Right renal cortex interstitium (tissue), 3 donors: Measurements from ENCODE around the gene DGKG. TPM values are rescaled to one million over a fixed set of nuclear protein-coding genes. Genes with fewer than 3 reads are reported as not detected.

Experiments used
- DNase-seq, 3 donors: peaks; one replicate each; pipeline ENCODE4 v3.0.0-alpha.2; 2013; ENCODE audit warnings: low read depth in 3 of 3, low spot score in 2 of 3
- polyA plus RNA-seq, 3 donors: library from polyadenylated mRNA; unstranded; fragments of 120-200 nt; gene quantifications; one replicate each; pipeline ENCODE4 v1.2.1, GENCODE V29; 2013; ENCODE audit not compliant: insufficient read length in 3 of 3

The DGKG gene
- polyA plus RNA-seq, 3 donors = 0.44 to 0.78 (median 0.71) TPM

DNA sequence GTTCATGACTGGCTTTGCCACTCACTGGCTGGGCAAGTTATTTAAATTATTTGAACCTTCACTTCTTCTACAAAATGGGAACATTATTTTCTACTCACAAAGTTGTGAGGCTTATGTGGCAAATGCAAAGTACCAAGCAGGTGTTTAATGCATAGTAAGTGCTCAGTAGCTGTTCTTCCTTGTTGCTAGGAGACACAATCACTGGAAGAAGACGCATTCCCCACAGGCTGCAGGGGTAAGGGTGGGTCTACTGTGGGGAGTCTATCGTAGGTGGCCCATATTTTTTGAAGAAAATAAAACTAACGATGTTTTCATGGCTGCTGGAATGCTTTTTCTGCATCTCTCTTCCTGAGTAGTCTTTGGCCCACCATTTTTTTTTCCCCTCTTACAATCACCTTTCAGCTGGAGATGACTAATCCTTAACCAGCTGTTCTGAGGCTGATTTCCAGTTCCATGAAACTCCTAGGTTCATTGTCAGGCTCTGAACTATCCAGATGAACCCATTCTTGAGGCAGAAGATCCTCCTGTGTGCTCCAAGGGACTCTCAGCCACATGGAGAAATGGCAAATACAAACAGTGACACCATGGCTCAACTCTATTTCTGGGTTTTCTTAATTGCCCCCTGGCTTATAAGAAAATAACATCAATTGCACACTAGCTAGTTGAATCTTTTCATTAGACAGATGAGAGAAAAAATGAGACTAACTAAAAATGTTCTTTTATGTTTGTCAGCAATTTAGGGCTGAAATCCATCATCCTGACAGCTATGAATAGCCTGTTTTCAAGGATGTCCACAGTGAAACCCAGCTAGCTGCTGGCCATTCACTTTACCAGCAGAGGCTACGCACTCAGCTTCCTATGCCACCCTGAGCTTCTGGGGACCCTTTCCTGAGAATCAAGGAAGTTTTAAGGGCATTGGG, 144.9 kb downstream of the DGKG start:
- no peak for DNase-seq

DNA sequence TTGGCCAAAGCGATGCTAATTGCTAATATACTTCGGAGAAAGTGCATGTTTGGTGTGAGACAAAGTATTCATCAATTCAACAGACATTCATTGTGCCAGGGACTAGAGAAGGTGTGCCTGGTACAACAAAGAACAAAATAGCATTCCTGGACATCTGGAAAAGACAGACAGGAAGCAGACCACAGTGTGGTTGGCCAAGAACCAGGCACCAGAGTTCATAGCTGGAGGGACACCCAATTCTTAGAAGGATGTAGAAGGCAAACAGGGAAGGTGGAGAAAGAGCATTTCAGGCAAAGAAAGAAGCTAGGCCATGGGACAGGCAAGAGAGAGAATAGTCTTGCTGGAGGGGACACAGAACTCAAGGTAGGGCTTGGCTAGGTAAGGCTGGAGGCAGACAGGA, 147.4 kb downstream of the DGKG start:
- DNase-seq = no peak

DNA sequence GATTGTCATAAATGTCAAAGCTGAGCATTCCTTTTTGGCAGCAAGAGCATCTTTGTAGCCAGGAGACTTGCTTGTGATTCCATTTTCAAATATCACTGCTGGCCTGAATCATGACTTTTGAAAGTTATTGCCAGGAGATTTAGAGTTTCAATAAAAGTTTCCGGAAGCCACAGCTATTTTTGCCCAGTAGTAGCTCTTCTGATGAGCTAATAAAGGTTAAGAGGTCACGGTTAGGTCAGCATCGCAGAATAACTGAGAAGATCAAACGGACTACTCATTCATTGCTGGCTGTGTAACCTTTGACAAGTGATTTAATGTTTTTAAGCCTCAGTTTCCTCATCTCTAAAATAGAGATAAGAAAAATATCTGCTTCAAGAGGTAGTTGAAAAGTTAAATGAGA, 148.1 kb downstream of the DGKG start:
- DNase-seq = no peak

DNA sequence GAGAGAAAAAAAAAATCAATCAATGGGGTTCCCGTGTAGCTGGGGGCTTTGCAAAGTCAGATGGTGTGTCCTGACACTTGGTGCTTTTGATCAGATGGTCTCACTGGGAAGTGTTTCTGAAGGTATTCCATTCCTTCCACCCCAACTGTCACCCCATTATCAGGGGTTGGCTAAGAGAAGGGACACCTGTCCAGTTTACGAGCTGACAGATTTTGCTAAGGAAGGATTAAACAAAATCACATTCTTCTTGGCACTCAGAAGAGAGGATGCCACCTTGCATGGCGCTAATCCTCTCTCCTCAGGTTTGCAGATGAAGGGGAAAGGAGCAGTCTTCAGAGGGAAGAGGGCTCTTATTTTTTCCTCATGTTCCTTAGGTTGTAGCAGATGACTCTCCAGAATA, 149.4 kb downstream of the DGKG start:
- no peak for DNase-seq

DNA sequence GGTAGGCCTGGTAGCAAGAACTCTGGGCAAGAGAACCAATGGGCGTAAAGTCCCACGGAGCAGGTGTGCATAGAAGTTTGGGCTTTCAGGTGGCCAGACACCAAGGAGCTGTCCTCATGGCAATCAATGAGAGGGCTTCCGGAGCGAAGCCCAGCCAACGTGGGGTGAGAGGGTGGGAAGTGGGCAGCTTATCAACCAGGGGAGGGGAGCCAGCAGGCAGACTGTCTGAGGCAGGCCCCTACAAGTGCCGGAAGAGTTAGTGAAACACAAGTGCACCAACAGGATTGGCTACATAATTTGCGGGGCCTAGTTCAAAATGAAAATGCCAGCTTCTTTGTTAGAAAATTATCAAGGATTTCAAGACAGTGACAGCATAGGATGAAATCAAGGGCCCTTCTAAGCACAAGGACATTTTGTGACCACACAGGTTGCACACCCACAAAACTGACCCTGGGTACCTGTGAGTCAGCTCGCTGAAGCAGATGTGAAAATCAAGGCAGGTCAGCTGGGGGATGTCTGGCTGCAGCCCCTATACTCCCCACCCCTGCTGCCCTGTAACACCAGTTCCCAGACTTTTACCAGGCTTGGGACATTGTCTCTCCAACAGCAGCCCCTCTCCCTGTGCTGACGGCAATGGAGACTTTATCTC, 151.1 kb downstream of the DGKG start:
- DNase-seq = no peak

DNA sequence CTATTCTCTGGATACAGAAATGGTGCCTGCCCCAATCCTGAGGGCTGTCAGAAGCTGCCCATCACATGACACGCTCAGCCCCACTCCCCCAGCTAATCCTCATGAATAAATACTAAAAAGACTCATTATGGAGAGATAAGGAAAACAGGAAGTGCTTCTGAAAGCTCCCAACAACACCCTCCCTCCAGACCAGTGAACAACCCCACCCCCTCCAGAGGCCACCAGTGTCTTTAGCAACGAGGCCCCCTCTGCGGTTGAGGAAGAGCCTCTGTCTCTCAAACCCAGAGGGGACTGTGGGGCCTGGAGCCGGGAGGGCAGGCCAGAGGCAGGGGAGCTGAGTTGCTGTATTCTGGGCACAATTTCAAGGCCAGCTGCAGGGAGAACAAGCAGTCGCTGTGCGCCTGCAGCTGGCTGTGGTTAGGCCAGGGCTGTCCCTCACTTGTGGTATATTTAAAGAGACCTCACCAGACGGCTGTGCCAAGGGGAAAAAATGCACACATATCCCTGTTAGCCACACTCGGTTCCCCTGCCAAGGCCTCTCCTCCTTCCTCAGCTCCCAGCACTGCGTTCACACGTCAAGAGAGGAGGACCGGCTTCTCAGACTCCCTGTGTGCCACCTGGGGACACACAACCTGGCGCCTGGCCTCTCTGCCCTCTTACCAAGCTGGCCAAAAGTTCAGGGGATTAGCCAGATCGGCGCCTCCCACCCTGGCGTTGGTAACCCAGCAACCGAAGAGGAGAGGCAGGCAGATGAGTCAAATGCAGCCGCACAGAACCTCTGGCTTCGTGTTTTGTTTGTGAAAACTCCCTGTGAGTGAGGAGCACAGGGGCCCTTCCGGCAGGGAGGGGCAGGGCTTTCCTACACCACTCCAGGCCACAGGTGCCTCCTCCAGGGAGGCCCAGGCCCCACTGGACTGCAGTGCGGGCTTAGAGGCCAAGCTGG, 152.0 kb downstream of the DGKG start:
- DNase-seq = no peak

DNA sequence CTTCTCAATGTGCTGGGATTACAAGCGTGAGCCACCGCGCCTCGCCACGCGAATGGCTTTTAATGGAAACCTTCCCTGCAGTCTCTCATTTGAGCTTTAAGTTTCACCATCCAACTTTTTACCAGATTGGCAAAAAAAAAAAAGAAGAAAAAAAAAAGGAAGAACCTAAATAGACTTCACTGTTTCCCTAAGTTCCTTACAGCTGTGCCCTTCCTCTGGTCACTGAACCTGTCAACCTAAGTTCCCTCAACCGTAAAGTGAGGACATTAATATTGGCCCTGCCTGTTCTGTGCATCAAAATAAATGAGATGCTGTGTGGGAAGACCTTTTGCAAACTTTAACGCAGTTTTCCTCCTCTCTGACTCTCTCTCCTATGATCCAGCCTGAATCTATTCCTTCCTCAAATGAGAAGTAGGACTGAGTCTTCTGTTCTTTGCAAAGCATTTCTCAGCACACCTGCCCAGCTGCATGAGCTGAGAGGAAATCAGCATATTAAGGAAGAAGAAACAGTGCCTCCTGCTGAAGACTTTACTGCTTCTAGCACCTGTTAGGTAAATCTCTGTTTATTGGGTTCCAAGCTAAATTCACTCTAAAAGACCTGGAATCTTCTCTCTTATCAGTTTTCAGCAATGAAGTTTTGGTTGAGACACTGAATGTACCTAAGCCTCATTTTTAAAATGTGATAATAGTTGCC, 153.6 kb downstream of the DGKG start:
- DNase-seq = no peak

DNA sequence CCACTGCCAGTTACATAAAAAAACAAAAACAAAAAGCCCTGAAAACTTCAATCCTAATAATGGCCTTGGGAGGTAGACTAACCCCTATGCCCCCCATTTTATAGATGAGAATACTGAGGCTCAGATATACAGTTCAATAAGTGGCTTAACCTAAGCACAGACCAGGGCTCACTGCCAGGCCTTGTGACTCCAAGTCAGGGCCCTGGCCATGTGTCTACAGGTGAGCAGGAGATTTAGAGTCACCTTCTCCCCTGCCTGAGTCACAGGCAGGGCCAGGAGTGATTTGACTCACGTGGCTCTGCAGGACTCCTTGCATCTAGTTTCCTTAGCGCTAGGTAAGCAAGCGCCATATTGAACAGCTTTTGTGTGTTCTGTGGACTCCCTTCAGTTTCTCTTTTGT, 154.5 kb downstream of the DGKG start:
- DNase-seq = no peak

DNA sequence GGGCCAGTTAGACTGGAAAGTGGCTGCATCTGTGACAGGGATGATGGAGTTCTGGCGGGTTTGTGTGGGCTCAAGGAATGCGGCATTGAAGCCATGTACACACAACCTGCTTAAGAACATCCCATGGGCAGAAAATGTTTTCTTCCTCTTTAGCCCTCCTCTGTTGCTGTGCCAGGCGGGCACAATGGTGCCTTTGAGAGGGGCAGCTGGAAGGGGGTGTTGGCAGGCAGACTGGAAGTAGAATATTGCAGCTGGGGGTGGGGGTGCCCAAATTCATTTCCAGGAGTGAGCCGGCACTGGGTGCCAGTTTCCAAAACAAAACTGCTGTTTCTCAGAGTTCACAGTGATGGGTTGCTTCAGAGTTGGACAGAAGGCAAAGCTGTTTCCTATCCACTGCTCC, 161.3 kb downstream of the DGKG start:
- DNase-seq = no peak

DNA sequence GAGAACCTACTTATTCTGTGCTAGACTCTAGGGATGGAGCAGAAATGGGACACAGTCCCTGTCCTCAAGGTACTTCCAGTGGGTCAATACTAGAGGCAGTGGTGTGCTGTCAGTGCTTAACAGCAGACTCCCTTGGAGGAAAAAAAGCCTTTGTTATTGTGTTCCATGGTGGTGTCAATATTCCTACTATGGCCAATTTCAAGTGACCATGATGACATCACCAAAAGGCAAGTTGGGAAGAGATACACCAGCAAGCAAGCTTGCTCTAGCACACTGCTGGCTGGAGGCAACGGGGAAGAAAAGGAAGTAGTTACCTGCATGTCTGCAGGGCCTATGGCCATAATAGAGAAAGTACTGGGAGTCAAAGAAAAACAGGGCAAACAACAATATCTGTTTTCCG, 163.6 kb downstream of the DGKG start:
- no peak for DNase-seq

DNA sequence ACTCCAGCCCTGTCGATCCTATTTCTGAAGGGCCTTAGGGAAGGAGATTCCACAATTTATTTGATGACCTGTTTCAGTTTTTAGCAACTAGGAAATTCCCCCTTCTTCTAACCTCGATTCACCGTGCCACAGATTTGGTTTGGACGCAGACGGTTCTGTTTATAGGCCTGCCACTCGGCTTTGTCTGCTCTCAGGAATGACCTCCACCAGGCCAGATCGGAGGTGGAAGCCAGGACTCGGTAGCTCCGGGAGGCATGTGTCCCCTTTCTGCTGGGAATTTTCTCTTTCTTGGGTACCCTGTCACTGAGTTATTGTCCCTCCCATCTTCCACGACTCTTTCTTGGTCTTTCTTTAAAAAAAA, 167.6 kb downstream of the DGKG start:
- no peak for DNase-seq

DNA sequence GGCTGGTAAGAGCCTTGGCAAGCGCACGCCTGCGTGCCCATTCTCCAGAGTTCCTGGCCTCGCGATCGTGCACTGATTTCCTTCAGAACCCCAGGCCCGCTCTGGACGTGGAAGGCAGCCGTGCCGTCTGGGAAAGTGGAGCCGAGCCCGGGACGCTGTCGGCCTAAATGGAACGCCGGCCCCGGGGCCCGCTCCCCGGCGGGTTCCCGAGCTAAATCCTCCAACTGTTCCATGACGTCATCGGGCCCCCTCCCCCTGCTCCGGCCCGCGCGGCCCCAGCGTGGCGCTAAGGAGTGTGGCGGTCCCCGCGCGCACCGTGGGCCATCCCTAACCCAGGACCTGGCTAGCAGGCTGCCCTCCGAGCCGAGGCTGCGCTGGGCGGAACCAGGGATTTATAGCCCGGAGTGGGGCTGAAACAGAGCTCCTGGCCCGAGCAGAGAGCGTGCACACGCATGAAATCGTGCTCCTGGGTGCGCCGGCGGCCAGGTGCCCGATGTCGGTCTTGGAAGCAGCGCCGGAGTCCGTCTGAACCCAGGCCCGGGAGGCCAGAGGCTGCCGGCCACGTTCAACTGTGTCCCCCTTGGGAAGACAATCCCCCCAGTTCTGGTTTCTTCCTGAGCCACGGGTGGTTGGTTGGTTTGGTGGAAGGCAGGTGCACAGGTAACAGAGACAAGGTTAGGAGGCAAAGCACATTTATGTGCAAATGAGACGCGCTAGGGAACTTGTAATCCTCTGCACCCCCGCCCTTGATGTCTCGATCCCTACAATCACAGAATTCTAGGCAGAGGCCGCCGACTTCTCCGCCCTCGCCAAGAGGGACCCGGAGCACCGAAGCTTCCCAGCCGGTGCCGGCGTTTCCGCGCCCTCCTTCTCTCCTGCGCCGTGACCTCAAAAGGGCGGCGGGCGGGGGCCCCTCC, 168.2 kb downstream of the DGKG start:
- DNase-seq = peak in 2 of 3 donors; percentile 18 to 25

DNA sequence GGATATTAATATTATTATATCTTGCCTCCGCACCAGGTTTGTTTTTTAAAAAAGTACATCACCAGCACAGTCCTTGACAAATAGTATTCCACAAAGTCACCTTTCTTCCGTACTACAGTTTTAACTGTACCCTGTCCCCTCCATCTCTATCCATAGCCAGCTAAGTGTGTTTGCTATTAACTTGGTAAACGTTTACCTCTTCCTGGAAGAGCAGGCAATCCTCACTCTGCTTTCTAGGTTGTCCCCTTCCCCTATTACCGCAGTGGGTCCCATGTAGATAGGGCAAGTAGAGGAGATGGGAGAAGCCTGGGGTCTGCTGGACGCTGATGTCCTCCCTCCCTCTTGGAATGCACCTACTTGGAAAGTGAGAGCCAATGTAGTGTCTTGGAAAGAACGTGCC, 169.2 kb downstream of the DGKG start:
- DNase-seq = no peak

DNA sequence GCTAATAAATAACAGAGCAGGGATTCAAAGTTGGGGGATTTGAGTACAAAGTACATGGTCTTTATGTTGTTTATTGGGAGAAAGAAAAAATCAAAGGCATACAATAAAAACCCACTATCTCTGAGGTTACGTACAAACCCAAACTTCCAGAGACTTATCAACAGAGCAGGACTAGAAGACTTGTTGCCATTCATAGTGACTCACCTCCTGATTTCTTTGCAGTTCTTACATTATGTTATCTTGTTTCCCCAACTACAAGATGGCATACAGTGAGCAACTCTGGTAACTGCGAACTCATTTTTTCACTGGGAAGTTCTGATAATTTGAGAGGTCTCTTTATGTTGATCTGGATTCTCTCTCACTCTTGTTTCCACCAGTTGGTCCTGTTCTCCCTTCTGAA, 172.5 kb downstream of the DGKG start:
- no peak for DNase-seq

DNA sequence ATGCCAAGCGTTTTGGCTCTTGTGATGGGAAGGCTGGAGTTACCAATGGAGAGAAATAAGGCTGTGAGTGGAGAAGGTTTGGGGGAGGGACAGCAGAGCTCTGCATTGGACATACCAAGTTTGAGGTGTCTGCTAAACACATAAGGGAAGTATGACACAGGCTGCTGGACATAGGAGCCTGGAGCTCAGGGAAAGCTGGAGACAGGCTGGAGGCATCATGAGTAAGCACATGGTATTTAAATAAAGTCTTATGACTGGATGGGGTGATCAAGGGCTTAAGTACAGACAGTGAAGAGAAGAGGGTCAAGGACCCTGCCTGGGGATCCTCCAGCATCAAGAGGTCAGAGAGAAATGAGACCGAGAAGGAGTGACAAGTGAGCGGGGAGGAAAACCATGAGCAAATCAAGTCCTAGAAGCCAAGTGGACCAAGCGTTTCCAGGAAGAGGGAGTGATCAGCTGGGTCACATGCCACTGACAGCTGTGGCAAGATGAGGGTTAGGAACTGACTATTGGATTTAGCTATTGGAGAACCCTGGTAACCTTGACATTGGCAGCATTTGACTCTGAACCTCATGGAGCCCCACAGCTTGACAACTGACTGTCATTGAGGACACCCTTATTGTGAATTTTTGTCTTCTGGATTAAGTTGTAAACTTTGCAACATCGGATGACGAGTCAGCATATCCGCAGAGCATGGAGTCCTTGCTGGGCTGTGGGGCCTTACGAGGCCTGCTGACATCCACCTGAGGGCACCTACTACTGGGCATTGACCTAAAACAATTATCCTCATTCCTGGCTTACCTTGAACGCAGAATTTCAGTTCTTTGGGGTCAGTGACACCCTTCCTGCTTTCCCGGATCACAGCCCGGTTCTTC, 174.4 kb downstream of the DGKG start:
- DNase-seq = no peak

DNA sequence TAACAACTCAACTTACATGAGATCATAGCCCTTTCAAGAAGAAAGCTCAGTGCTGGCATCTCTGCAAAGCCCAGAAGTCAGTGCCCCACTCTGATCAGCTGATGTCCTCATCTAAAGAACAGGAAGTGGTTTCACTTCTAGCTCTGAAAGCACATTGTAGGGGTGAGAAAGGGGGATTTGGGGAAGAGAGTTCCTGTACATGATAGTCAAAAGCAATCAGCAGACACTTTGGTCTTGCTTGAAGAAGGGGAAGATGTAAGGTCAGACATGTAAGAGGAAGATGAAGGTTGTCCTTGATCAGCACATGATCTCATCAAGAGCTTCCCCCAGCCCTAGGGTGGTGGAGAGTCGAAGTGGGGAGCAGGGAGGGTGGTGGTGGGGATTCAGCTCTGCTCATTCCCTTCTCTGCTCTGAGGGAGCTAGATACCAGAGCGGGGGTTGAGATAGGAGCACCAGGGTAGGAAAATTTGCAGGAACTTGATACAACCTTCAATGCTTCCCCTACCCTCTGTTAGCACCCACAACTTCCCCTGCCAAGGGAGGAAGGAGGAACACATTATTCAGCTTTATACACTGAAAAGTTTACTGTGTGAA, 176.7 kb downstream of the DGKG start:
- no peak for DNase-seq

DNA sequence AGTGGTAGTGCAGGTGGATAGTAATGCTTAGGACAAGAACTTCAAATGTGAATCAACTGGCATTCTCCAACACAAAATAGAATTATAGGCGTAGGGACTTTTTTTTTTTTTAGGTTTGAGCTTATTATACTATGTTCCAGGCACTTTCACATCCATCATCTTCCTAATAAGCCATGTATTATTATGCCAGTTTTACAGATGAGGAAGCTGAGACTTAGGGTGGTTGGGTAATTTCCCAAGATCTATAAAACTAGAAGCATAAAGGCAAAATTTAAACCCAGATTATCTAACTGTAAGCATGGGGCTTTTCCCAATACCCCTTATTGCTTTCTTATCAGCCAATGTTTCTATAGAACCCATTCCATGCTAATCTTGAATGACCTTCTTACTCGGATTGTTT, 178.0 kb downstream of the DGKG start:
- DNase-seq = no peak

DNA sequence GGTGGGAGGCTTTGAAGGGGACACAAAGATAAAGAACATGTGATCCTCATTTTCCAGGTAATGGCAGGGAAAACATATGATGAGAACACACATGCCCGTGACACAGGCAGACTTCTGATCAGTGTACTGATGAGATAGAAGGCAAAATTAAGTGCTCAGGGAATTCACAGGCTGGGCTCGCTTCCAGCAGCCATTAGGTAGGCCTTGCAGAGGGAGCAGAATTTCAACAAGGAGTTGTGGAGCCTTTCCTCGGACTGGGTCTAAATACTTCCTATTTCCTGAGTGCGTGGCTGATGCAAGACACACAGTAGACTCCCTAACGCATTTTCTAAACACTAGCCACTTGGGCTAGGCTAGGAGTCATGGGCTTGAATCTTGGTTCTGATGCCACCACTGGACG, 179.2 kb downstream of the DGKG start:
- no peak for DNase-seq
